Neural progenitor cell (in vitro differentiated cells): Measurements from ENCODE around the gene RIPK4. TPM values are rescaled to one million over a fixed set of nuclear protein-coding genes. Genes with fewer than 3 reads are reported as not detected.

Source experiments
- DNase-seq: peaks from one replicate; pipeline ENCODE4 v3.0.0-alpha.2; 2016; ENCODE audit warnings: low spot score
- H2AFZ ChIP-seq: fragments of 200-600 bp; sonication (generic); replicated peaks from 2 replicates; pipeline ENCODE4 v1.6.1; 2016; ENCODE audit warnings: antibody characterized with exemption
- H3F3A ChIP-seq: fragments of 200-600 bp; sonication (generic); 2 replicates; pipeline ENCODE4 v1.6.1; 2016; ENCODE audit warnings: antibody characterized with exemption, low read depth
- H3K27ac ChIP-seq: fragments of 200-600 bp; sonication (generic); 2 replicates; pipeline ENCODE4 v1.5.1; 2016; ENCODE audit warnings: mild to moderate bottlenecking
- H3K27me3 ChIP-seq: fragments of 200-600 bp; sonication (generic); 2 replicates; pipeline ENCODE4 v1.6.1; 2016; ENCODE audit warnings: mild to moderate bottlenecking, moderate library complexity
- H3K36me3 ChIP-seq: fragments of 200-600 bp; sonication (generic); 2 replicates; pipeline ENCODE4 v1.5.1; 2016
- H3K4me1 ChIP-seq: fragments of 200-600 bp; sonication (generic); 2 replicates; pipeline ENCODE4 v1.6.1; 2016; ENCODE audit warnings: mixed run types
- H3K4me2 ChIP-seq: fragments of 200-600 bp; sonication (generic); 2 replicates; pipeline ENCODE4 v1.6.1; 2016
- H3K4me3 ChIP-seq: fragments of 200-600 bp; sonication (generic); 2 replicates; pipeline ENCODE4 v1.5.1; 2016
- H3K79me2 ChIP-seq: fragments of 200-600 bp; sonication (generic); 2 replicates; pipeline ENCODE4 v1.6.1; 2016; ENCODE audit warnings: low read depth
- H3K9ac ChIP-seq: fragments of 200-600 bp; sonication (generic); 2 replicates; pipeline ENCODE4 v1.6.1; 2016
- H3K9me3 ChIP-seq: fragments of 200-600 bp; sonication (generic); 2 replicates; pipeline ENCODE4 v1.5.1; 2016; ENCODE audit warnings: low read depth
- H4K20me1 ChIP-seq: fragments of 200-600 bp; sonication (generic); 2 replicates; pipeline ENCODE4 v1.6.1; 2016; ENCODE audit warnings: low read depth
- H3K27ac Mint-ChIP-seq: 3 replicates; pipeline ENCODE4 v1.8.0; 2021; ENCODE audit warnings: mixed read lengths
- H3K27me3 Mint-ChIP-seq: 2 replicates; pipeline ENCODE4 v1.8.0; 2022; ENCODE audit warnings: low read depth, mild to moderate bottlenecking, inconsistent platforms, moderate library complexity, mixed read lengths; ENCODE audit not compliant: insufficient read depth
- H3K36me3 Mint-ChIP-seq: 3 replicates; pipeline ENCODE4 v1.8.0; 2021; ENCODE audit warnings: mixed read lengths
- H3K4me1 Mint-ChIP-seq: 3 replicates; pipeline ENCODE4 v1.8.0; 2021; ENCODE audit warnings: mixed read lengths
- H3K4me3 Mint-ChIP-seq: 3 replicates; pipeline ENCODE4 v1.8.0; 2021; ENCODE audit warnings: mild to moderate bottlenecking, moderate library complexity, mixed read lengths
- H3K9me3 Mint-ChIP-seq: 3 replicates; pipeline ENCODE4 v1.8.0; 2020; ENCODE audit warnings: mixed read lengths
- EZH2 ChIP-seq: fragments of 200-600 bp; sonication (generic); IDR thresholded peaks from 2 replicates; pipeline ENCODE4 v1.6.1; 2017; ENCODE audit warnings: antibody characterized with exemption, mild to moderate bottlenecking, moderate library complexity
- EZH2phosphoT487 ChIP-seq: fragments of 200-600 bp; sonication (generic); IDR thresholded peaks from 2 replicates; pipeline ENCODE4 v1.6.1; 2017; ENCODE audit warnings: antibody characterized with exemption
- total RNA-seq: library from RNA; depleted of rRNA; stranded (reverse); fragments of >200 nt; gene quantifications from 2 replicates; pipeline ENCODE4 v1.2.3, GENCODE V29; 2015; ENCODE audit warnings: low replicate concordance
- TF ChIP-seq, protein P1 (sequence below): fragments of 200-600 bp; sonication (generic); IDR thresholded peaks from 2 replicates; pipeline ENCODE4 v1.5.1; 2017; ENCODE audit warnings: antibody characterized with exemption, mild to moderate bottlenecking

Gene RIPK4
- total RNA-seq, 1 donor from 2014 or later: 1.3 TPM

DNA sequence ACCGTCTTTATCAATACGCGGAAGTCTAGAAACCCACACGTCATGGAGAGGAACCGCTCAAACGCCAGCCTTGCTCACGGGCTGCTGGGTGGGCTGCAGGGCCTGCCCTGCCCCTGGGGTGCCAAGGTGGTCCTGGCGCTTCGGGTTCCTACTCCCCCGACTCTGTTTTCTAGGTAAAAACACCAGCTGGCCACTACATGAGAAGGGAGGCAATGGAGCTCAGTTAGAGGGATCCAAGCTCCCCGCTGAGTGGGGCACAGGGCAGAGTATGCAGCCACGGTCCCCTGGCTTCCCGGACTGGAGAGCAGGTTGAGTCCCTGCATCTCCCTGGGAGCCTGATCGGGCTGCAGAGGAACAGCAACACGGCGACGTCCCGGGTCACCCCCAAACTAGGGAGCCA, 41.2 kb upstream of the RIPK4 start:
- H3K27me3 Mint-ChIP-seq: peaks cover 12% of the 10 kb centered on the region
- Histone ChIP-seq H3K4me2 (no peak overlapping the region), H4K20me1 (no peaks in the 10 kb centered on the region), H3K4me1 (no peaks in the 10 kb centered on the region), H3K4me3 (no peak overlapping the region), H3K27ac (no peak overlapping the region), H3K36me3 (no peaks in the 10 kb centered on the region), H3K9me3 (no peaks in the 10 kb centered on the region), H2AFZ (no peak overlapping the region), H3K9ac (no peak overlapping the region), H3K27me3 (no peaks in the 10 kb centered on the region), H3F3A (no peaks in the 10 kb centered on the region), H3K79me2 (no peaks in the 10 kb centered on the region)
- H3K4me1 Mint-ChIP-seq: peaks cover 19% of the 10 kb centered on the region
- TF ChIP-seq EZH2phosphoT487 (no peak), EZH2 (no peak)
- TF ChIP-seq, protein P1, sequence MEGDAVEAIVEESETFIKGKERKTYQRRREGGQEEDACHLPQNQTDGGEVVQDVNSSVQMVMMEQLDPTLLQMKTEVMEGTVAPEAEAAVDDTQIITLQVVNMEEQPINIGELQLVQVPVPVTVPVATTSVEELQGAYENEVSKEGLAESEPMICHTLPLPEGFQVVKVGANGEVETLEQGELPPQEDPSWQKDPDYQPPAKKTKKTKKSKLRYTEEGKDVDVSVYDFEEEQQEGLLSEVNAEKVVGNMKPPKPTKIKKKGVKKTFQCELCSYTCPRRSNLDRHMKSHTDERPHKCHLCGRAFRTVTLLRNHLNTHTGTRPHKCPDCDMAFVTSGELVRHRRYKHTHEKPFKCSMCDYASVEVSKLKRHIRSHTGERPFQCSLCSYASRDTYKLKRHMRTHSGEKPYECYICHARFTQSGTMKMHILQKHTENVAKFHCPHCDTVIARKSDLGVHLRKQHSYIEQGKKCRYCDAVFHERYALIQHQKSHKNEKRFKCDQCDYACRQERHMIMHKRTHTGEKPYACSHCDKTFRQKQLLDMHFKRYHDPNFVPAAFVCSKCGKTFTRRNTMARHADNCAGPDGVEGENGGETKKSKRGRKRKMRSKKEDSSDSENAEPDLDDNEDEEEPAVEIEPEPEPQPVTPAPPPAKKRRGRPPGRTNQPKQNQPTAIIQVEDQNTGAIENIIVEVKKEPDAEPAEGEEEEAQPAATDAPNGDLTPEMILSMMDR: no peak
- peaks cover 25% of the 10 kb centered on the region for H3K36me3 Mint-ChIP-seq
- peaks cover 2% of the 10 kb centered on the region for H3K9me3 Mint-ChIP-seq
- H3K27ac Mint-ChIP-seq: no peak overlapping the region
- H3K4me3 Mint-ChIP-seq: no peak overlapping the region
- DNase-seq: no peak

DNA sequence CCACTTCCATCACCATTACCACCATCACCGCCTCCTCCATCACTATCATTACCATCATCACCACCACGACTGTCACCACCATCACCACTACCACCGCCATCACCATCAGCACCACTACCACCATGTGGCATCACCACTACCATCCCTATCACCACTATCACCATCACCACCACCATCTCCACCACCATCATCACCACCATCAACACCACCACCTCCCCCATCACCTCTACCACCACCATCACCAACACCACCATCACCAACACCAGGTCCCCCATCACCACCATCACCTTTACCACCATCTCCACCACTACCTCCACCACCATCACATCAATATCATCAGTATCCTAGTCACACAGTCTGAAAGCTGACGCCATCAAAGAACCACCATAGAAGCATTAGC, 39.9 kb upstream of the RIPK4 start:
- no peaks in the 10 kb centered on the region for H3F3A ChIP-seq
- no peak for DNase-seq
- no peaks in the 10 kb centered on the region for H3K9me3 ChIP-seq
- TF ChIP-seq EZH2 (no peak), EZH2phosphoT487 (no peak)
- TF ChIP-seq, protein P1: no peak
- H3K36me3 Mint-ChIP-seq: peaks cover 19% of the 10 kb centered on the region
- peaks cover 2% of the 10 kb centered on the region for H3K9me3 Mint-ChIP-seq
- no peaks in the 10 kb centered on the region for H3K4me1 ChIP-seq
- H3K79me2 ChIP-seq: no peaks in the 10 kb centered on the region
- H3K27ac Mint-ChIP-seq: no peak overlapping the region
- no peaks in the 10 kb centered on the region for H4K20me1 ChIP-seq
- H3K9ac ChIP-seq: no peak overlapping the region
- H3K4me3 ChIP-seq: no peak overlapping the region
- no peak overlapping the region for H3K4me3 Mint-ChIP-seq
- H2AFZ ChIP-seq: no peak overlapping the region
- no peaks in the 10 kb centered on the region for H3K27me3 ChIP-seq
- H3K4me2 ChIP-seq: no peak overlapping the region
- H3K27me3 Mint-ChIP-seq: peaks cover 12% of the 10 kb centered on the region
- no peaks in the 10 kb centered on the region for H3K36me3 ChIP-seq
- no peak overlapping the region for H3K27ac ChIP-seq
- peaks cover 6% of the 10 kb centered on the region for H3K4me1 Mint-ChIP-seq

DNA sequence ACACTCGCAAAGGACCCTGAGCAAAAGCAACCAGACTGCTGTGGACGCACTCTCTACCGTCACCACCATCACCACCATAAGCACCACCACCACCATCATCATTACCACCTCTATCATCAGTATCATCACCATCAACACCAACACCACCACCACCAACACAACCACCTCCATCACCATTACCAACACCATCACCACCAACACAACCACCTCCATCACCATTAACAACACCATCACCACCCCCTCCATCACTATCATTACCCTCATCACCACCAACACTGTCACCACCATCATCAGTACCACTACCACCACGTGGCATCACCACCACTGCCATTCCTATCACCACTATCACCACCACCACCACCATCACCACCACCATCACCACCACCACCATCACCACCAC, 38.8 kb upstream of the RIPK4 start:
- no peak overlapping the region for H2AFZ ChIP-seq
- H3K79me2 ChIP-seq: no peaks in the 10 kb centered on the region
- H3K9me3 ChIP-seq: no peaks in the 10 kb centered on the region
- H4K20me1 ChIP-seq: no peaks in the 10 kb centered on the region
- no peaks in the 10 kb centered on the region for H3K36me3 ChIP-seq
- peaks cover 2% of the 10 kb centered on the region for H3K9me3 Mint-ChIP-seq
- H3F3A ChIP-seq: no peaks in the 10 kb centered on the region
- no peak overlapping the region for H3K9ac ChIP-seq
- H3K27ac ChIP-seq: no peak overlapping the region
- peaks cover 19% of the 10 kb centered on the region for H3K36me3 Mint-ChIP-seq
- H3K27ac Mint-ChIP-seq: no peak overlapping the region
- TF ChIP-seq EZH2phosphoT487 (no peak), EZH2 (no peak)
- TF ChIP-seq, protein P1: no peak
- H3K4me3 Mint-ChIP-seq: no peak overlapping the region
- peaks cover under 1% of the 10 kb centered on the region for H3K4me1 Mint-ChIP-seq
- no peaks in the 10 kb centered on the region for H3K27me3 ChIP-seq
- H3K4me2 ChIP-seq: no peak overlapping the region
- H3K27me3 Mint-ChIP-seq: peaks cover 9% of the 10 kb centered on the region
- H3K4me1 ChIP-seq: no peaks in the 10 kb centered on the region
- no peak overlapping the region for H3K4me3 ChIP-seq
- no peak for DNase-seq
